CD8-positive, alpha-beta memory T cell (primary cell): ENCODE results near the gene C1orf122. TPM values are rescaled to one million over a fixed set of nuclear protein-coding genes. Genes with fewer than 3 reads are reported as not detected.

ENCODE experiments used
- CTCF ChIA-PET: fragments of 350-600 bp; sonication (Branson Sonifier 250); formaldehyde crosslinking; loops from one replicate; lab custom pipeline; 2021; ENCODE audit warnings: antibody characterized with exemption; lab: Charles Lee
- POLR2A ChIA-PET: fragments of 350-600 bp; sonication (Branson Sonifier 250); formaldehyde crosslinking; loops from one replicate; lab custom pipeline; 2021; ENCODE audit warnings: antibody characterized with exemption; lab: Charles Lee
- DNase-seq, 5 donors: peaks; one replicate each; pipeline versions ENCODE4 v3.0.0 to v3.0.0-alpha.2; 2020 to 2022; ENCODE audit warnings: mixed read lengths in 1 of 5
- H3K27ac ChIP-seq: one replicate; pipeline ENCODE4 v1.7.0; 2013; ENCODE audit warnings: low read depth, mild to moderate bottlenecking, low read length, moderate library complexity
- H3K27me3 ChIP-seq: 2 replicates; pipeline ENCODE4 v1.7.0; 2013; ENCODE audit warnings: low read length, mild to moderate bottlenecking; ENCODE audit not compliant: insufficient read depth, poor library complexity, severe bottlenecking
- H3K36me3 ChIP-seq: 2 replicates; pipeline ENCODE4 v1.7.0; 2013; ENCODE audit warnings: mild to moderate bottlenecking, low read length, moderate library complexity; ENCODE audit not compliant: insufficient read depth
- H3K4me1 ChIP-seq: 2 replicates; pipeline ENCODE4 v1.7.0; 2013; ENCODE audit warnings: mild to moderate bottlenecking, low read length, moderate library complexity; ENCODE audit not compliant: insufficient read depth
- H3K4me3 ChIP-seq: 2 replicates; pipeline ENCODE4 v1.7.0; 2013; ENCODE audit warnings: mild to moderate bottlenecking, low read length
- H3K9me3 ChIP-seq: 2 replicates; pipeline ENCODE4 v1.7.0; 2013; ENCODE audit warnings: mild to moderate bottlenecking, low read length
- H3K27ac Mint-ChIP-seq, 8 donors: one replicate each; pipeline ENCODE4 v1.8.0; 2020 to 2021; ENCODE audit warnings: mixed read lengths in 8 of 8, mild to moderate bottlenecking in 6 of 8, inconsistent platforms in 3 of 8, moderate library complexity in 3 of 8
- H3K27me3 Mint-ChIP-seq, 2 donors: one replicate each; pipeline ENCODE4 v1.8.0; 2020 to 2021; ENCODE audit warnings: mixed read lengths in 2 of 2, mild to moderate bottlenecking in 1 of 2, moderate library complexity in 1 of 2
- H3K36me3 Mint-ChIP-seq, 3 donors: one replicate each; pipeline ENCODE4 v1.8.0; 2020 to 2021; ENCODE audit warnings: mixed read lengths in 3 of 3, inconsistent platforms in 1 of 3, mild to moderate bottlenecking in 1 of 3
- H3K4me1 Mint-ChIP-seq, 3 donors: one replicate each; pipeline ENCODE4 v1.8.0; 2020 to 2021; ENCODE audit warnings: mixed read lengths in 3 of 3, inconsistent platforms in 1 of 3, mild to moderate bottlenecking in 1 of 3
- H3K4me3 Mint-ChIP-seq, 7 donors: one replicate each; pipeline ENCODE4 v1.8.0; 2020 to 2021; ENCODE audit warnings: mixed read lengths in 7 of 7, mild to moderate bottlenecking in 6 of 7, moderate library complexity in 4 of 7, inconsistent platforms in 2 of 7
- H3K9me3 Mint-ChIP-seq, 5 donors: one replicate each; pipeline ENCODE4 v1.8.0; 2020 to 2022; ENCODE audit warnings: mixed read lengths in 5 of 5, mild to moderate bottlenecking in 3 of 5, moderate library complexity in 2 of 5, inconsistent platforms in 1 of 5
- polyA plus RNA-seq: library from polyadenylated mRNA; unstranded; fragments of 300-500 nt; fragmentation: Illumina TruSeq; gene quantifications from one replicate; pipeline ENCODE4 v1.2.3, GENCODE V29; 2021
- total RNA-seq, 2 experiments: library from RNA; stranded (reverse); gene quantifications; one replicate each; pipeline ENCODE4 v1.2.3, GENCODE V29; 2021

Gene C1orf122
- total and polyA plus RNA-seq, 3 experiments from 2014 or later = 29.4 to 39.5 (median 37.7) TPM

DNA sequence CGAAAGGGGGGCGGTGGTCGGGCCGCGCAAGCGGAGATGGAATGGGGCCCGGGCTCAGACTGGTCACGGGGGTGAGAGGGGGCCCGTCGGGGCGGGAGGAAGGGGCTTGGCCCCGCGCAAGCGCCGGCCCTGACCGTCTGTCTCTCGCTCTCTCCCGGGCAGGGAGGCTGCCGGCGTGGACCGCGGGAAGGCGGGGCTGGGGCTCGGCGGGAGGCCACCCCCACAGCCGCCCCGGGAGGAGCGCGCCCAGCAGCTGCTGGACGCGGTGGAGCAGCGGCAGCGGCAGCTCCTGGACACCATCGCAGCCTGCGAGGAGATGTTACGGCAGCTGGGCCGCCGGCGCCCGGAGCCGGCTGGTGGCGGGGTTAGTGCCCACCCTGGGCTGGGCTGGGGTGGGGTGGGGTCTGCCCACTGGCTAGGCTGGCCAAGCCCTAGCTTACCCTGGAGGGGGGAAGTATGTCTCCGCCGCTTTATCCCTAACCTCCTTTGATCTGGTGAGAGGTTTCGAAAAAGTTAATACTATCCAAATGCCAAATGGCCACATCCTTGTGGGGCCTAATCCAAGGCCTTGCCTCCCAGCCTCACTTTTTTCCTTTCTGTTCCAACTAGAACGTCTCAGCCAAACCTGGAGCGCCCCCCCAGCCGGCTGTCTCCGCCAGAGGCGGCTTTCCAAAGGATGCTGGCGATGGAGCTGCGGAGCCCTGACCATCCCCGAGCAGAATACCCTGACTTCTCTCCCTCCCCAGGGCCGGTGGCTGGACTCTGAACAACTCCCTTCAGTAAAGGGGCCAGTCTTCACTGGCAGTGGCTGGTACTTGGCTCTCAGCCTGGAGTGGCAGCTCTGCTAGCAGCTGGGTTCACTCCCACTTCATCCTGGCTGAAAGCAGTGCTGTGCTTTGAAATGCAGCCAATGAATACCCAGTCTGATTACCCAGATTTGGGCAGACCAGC is 1.1 kb downstream of the C1orf122 start:
- CTCF ChIA-PET = interaction anchor here (0.6 to 2.3 kb wide), 8 partner anchors 9 to 1380 kb away, joined by 3 to 17 read pairs (median 3); partner anchors contain the start of genes MTF1 and SF3A3
- Histone ChIP-seq H3K27ac (peak overlapping the region; percentile 87), H3K9me3 (no peaks in the 10 kb centered on the region), H3K27me3 (no peaks in the 10 kb centered on the region), H3K4me1 (peaks cover 28% of the 10 kb centered on the region), H3K36me3 (peaks cover 31% of the 10 kb centered on the region), H3K4me3 (peak overlapping the region; percentile 58)
- Mint-ChIP-seq H3K9me3 (no peaks in the 10 kb centered on the region), H3K27me3 (no peaks in the 10 kb centered on the region), H3K27ac (peak overlapping the region; percentile 95 to 100 (median 97)), H3K36me3 (peaks cover 5 to 43% (median 6%) of the 10 kb centered on the region in 3 donors), H3K4me3 (peak overlapping the region; percentile 94 to 99 (median 94)), H3K4me1 (peaks cover 27 to 61% (median 40%) of the 10 kb centered on the region in 3 donors)
- peak in 1 of 5 donors; percentile 51 for DNase-seq
- POLR2A ChIA-PET = interaction anchor here (0.7 to 2.1 kb wide), 5 partner anchors 8 to 330 kb away, joined by 3 to 11 read pairs (median 4); partner anchors contain the start of genes MTF1 and SF3A3

DNA sequence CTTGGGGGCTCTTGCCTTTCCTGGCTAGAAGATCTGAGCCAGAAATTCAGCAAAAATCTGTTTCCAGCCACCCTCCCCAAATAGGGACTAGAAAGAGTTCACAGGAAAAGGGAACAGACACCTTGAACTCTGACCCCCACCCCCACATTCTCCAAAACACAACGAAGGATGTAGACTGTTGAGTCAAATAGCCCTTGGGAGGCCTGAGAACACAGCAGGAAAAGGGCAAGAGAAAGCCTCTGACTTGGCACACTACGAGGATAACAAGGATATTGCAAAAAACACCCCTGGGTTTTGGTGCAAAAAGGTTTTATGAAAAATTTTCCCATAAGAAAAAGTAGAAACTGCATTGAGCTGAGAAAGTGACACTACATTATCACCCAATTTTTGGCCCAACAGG is 2.4 kb downstream of the C1orf122 start:
- Mint-ChIP-seq H3K36me3 (peaks cover 0 to 42% (median 6%) of the 10 kb centered on the region in 3 donors), H3K27me3 (no peaks in the 10 kb centered on the region), H3K27ac (peak overlapping the region in 4 of 8 donors; percentile 30 to 99 (median 75)), H3K9me3 (no peaks in the 10 kb centered on the region), H3K4me3 (peak overlapping the region in 5 of 7 donors; percentile 34 to 86 (median 63)), H3K4me1 (peaks cover 24 to 52% (median 33%) of the 10 kb centered on the region in 3 donors)
- POLR2A ChIA-PET = no interaction called here
- Histone ChIP-seq H3K36me3 (peaks cover 18% of the 10 kb centered on the region), H3K27ac (no peak overlapping the region), H3K4me3 (no peak overlapping the region), H3K4me1 (peaks cover 28% of the 10 kb centered on the region), H3K9me3 (no peaks in the 10 kb centered on the region), H3K27me3 (no peaks in the 10 kb centered on the region)
- no peak for DNase-seq
- CTCF ChIA-PET = no interaction called here

DNA sequence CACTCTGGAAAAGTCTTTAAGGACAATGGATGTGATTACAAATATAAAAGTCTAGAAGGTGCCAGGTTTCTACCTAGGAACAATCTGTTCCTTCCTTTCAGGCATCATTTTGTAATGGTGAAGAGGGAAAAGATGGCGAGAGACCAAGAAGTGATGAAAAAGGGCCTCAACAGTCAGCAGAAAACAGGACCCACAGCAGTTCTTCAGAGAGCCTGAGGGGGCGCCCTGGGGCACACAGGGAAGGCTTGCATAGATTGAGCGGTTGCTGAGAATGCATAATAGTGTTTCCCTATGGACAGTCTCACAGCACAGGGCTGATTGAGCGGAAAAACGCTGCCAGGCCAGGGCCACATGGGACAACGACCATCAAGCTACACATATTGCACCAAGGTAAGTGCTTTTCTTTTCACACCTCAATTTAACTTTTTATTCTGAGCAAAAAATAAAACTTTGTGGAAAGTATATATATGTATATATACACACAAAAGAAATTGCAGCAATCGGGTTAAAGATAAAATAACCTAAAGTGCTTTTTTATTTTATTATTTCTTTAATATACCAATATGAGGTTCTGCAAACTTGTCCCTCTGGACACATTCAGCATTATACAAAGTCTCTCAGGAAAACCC is 3.6 kb downstream of the C1orf122 start:
- peak overlapping the region; percentile 30 to 99 (median 58) for H3K27ac Mint-ChIP-seq
- H3K27me3 Mint-ChIP-seq = no peaks in the 10 kb centered on the region
- H3K36me3 ChIP-seq = peaks cover 6% of the 10 kb centered on the region
- no peaks in the 10 kb centered on the region for H3K27me3 ChIP-seq
- peaks cover 20% of the 10 kb centered on the region for H3K4me1 ChIP-seq
- no peaks in the 10 kb centered on the region for H3K9me3 ChIP-seq
- ChIA-PET POLR2A (no interaction called here), CTCF (interaction anchor here (0.9 to 1.7 kb wide), 2 partner anchors 12 to 40 kb away, joined by 3 to 4 read pairs; no protein-coding TSS in a partner anchor)
- peaks cover 22 to 41% (median 27%) of the 10 kb centered on the region in 3 donors for H3K4me1 Mint-ChIP-seq
- peaks cover 0 to 43% (median 6%) of the 10 kb centered on the region in 3 donors for H3K36me3 Mint-ChIP-seq
- peak overlapping the region in 4 of 7 donors; percentile 5 to 81 (median 11) for H3K4me3 Mint-ChIP-seq
- no peak overlapping the region for H3K4me3 ChIP-seq
- DNase-seq = peak; percentile 51 to 69 (median 55)
- H3K27ac ChIP-seq = no peak overlapping the region
- H3K9me3 Mint-ChIP-seq = no peaks in the 10 kb centered on the region

DNA sequence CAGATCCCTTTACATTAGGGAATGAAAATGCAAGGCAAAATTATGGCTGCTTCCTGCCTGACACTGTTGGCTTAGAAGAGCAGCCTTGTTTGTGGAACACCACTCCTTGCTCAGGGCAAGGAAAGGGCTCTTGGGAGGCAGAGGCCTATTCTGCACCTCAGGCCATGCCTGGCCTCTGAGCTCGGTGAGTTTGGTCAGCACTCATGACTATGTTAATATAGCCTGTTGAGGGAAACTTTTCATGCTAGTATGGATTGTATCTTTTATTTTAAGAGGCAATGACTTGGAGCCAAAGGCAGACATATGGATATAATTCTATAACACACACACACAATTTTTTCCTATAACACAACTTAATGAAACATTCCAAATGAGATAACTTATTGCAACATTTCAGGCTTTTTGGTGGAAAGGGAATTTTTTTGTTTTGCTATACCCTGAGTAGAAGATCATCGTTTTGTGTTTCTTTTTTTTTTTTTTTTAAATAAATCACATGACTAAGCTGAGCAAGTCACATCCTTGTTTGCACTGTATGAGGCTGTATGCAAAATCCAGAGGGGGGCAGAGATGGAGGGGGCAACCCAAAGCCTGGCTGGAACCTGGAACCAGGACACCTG is 6.0 kb downstream of the C1orf122 start:
- peaks cover 6% of the 10 kb centered on the region for H3K4me1 ChIP-seq
- Mint-ChIP-seq H3K27me3 (no peaks in the 10 kb centered on the region), H3K4me1 (peaks cover 13 to 23% (median 18%) of the 10 kb centered on the region in 3 donors), H3K36me3 (peaks cover 0 to 48% (median 7%) of the 10 kb centered on the region in 3 donors), H3K4me3 (peak overlapping the region in 1 of 7 donors; percentile 52), H3K9me3 (no peaks in the 10 kb centered on the region), H3K27ac (peak overlapping the region in 4 of 8 donors; percentile 24 to 57 (median 54))
- no peak overlapping the region for H3K27ac ChIP-seq
- H3K36me3 ChIP-seq = no peaks in the 10 kb centered on the region
- no peak for DNase-seq
- ChIA-PET CTCF (interaction anchor here (1.0 kb wide), 1 partner anchor 46 kb away, joined by 5 read pairs; the partner anchor contains the start of gene MTF1), POLR2A (no interaction called here)
- H3K4me3 ChIP-seq = no peak overlapping the region
- H3K27me3 ChIP-seq = no peaks in the 10 kb centered on the region
- no peaks in the 10 kb centered on the region for H3K9me3 ChIP-seq

DNA sequence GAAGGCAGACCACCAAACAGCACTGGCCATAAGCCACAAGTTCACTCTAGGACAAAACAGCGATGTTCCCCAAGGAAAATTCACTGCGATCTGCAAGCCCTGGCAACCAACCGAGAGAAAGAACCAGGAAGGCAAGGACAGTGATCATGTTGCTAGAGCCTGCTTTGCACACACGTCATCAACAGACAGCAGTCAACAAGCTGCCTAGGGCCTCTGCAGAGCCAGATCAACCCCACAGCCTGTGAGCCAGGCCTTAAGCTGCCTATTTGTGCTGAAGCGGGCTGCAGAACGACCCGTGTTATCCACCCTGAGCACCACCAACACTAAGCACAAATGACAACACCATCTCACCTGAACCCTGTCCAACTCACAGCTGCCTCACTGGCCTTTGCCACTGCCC is 6.7 kb downstream of the C1orf122 start:
- DNase-seq = no peak
- Mint-ChIP-seq H3K27ac (peak overlapping the region in 1 of 8 donors; percentile 69), H3K4me3 (no peak overlapping the region), H3K4me1 (peaks cover 7 to 17% (median 12%) of the 10 kb centered on the region in 3 donors), H3K36me3 (peaks cover 0 to 49% (median 7%) of the 10 kb centered on the region in 3 donors), H3K9me3 (no peaks in the 10 kb centered on the region), H3K27me3 (no peaks in the 10 kb centered on the region)
- CTCF ChIA-PET = interaction anchor here (1.0 kb wide), 1 partner anchor 45 kb away, joined by 5 read pairs; the partner anchor contains the start of gene MTF1
- H3K4me3 ChIP-seq = no peak overlapping the region
- H3K27me3 ChIP-seq = no peaks in the 10 kb centered on the region
- no peak overlapping the region for H3K27ac ChIP-seq
- no peaks in the 10 kb centered on the region for H3K36me3 ChIP-seq
- H3K9me3 ChIP-seq = no peaks in the 10 kb centered on the region
- POLR2A ChIA-PET = no interaction called here
- peaks cover under 1% of the 10 kb centered on the region for H3K4me1 ChIP-seq

DNA sequence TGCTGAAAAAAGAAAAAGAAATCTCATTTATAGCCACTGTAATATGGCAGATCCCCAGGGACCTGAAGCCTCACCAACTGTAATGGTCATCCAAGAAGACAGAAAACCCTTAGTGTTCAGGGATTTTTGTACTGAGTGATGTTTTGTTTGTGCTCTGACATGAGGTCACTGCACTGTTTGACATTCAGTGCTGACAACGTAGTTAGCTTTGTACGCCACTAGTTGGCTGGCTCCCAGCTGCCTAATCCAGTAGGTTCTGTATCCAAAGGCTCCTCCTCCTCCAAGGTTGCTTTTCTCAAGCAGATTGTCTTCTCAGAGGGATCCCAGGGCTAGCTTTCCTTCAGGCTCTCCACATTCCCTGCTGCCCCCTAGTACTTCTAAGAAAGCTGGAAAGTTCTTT is 9.9 kb downstream of the C1orf122 start:
- Histone ChIP-seq H3K4me1 (no peaks in the 10 kb centered on the region), H3K9me3 (no peaks in the 10 kb centered on the region), H3K36me3 (peaks cover 15% of the 10 kb centered on the region), H3K27me3 (no peaks in the 10 kb centered on the region), H3K27ac (no peak overlapping the region), H3K4me3 (no peak overlapping the region)
- CTCF ChIA-PET = interaction anchor here (0.8 kb wide), 1 partner anchor 8 kb away, joined by 3 read pairs; no protein-coding TSS in a partner anchor
- POLR2A ChIA-PET = interaction anchor here (1.0 kb wide), 1 partner anchor 9 kb away, joined by 3 read pairs; the partner anchor contains the start of genes C1orf122 and YRDC
- H3K36me3 Mint-ChIP-seq = peaks cover 0 to 75% (median 23%) of the 10 kb centered on the region in 3 donors
- no peaks in the 10 kb centered on the region for H3K9me3 Mint-ChIP-seq
- H3K4me3 Mint-ChIP-seq = no peak overlapping the region
- peak overlapping the region in 1 of 8 donors; percentile 29 for H3K27ac Mint-ChIP-seq
- peaks cover 0 to 1% (median 0%) of the 10 kb centered on the region in 3 donors for H3K4me1 Mint-ChIP-seq
- DNase-seq = no peak
- no peaks in the 10 kb centered on the region for H3K27me3 Mint-ChIP-seq

DNA sequence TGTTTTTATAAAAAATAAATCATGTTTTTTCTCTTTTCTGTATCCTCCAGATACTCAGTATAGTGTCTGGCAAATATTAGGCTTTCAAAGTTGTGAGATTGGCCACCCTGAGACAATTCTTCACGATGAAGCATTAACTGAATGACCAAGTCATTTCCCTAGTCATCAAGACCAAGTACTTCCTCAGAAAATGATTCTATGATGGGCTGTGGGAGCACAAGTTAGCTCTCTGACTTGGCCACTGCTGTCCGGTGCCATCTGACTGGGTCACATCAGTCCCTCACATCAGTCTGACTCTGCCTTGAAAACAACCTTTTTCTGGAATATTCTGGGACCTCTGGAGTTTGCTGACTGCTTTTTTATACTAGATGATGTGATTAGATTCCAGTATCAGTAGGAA is 13.9 kb downstream of the C1orf122 start:
- POLR2A ChIA-PET = no interaction called here

More for the DNA sequence above, 13.9 kb downstream of the C1orf122 start:
- CTCF ChIA-PET = no interaction called here
- H3K27ac Mint-ChIP-seq = no peak overlapping the region
- H3K4me1 Mint-ChIP-seq = peaks cover 0 to 1% (median 0%) of the 10 kb centered on the region in 3 donors
- H3K27ac ChIP-seq = no peak overlapping the region
- H3K4me3 ChIP-seq = no peak overlapping the region
- peaks cover 23% of the 10 kb centered on the region for H3K36me3 ChIP-seq
- H3K4me1 ChIP-seq = no peaks in the 10 kb centered on the region
- H3K4me3 Mint-ChIP-seq = no peak overlapping the region
- no peaks in the 10 kb centered on the region for H3K9me3 Mint-ChIP-seq
- H3K9me3 ChIP-seq = no peaks in the 10 kb centered on the region
- peaks cover 0 to 74% (median 23%) of the 10 kb centered on the region in 3 donors for H3K36me3 Mint-ChIP-seq
- no peak for DNase-seq
- no peaks in the 10 kb centered on the region for H3K27me3 Mint-ChIP-seq
- no peaks in the 10 kb centered on the region for H3K27me3 ChIP-seq
